ENCODE data around the gene WDR18.
A peak's percentile ranks its signal among the peaks of the same experiment; 100 is the strongest.

Gene WDR18

GRCh38 chr19:944663-945241 is 39.4 kb upstream of the WDR18 start:
- TF ChIP-seq GATA2 (IDR thresholded peaks at IDR 0.05; ENCODE audit: low read depth, low read length) (0 out of 2 replicates have a peak, but pooled peaks have one; percentile 36), GATA3 (IDR thresholded peaks at IDR 0.05; ENCODE audit: low read depth, low read length) (no peak)

GRCh38 chr19:945401-946252 is 38.5 kb upstream of the WDR18 start:
- TF ChIP-seq GATA3 (IDR thresholded peaks at IDR 0.05; ENCODE audit: low read depth, low read length) (no peak), GATA2 (IDR thresholded peaks at IDR 0.05; ENCODE audit: low read depth, low read length) (no peak)

GRCh38 chr19:947090-947706 is 36.9 kb upstream of the WDR18 start:
- TF ChIP-seq GATA3 (IDR thresholded peaks at IDR 0.05; ENCODE audit: low read depth, low read length) = no peak
- TF ChIP-seq GATA2 (IDR thresholded peaks at IDR 0.05; ENCODE audit: low read depth, low read length) = no peak

DNA sequence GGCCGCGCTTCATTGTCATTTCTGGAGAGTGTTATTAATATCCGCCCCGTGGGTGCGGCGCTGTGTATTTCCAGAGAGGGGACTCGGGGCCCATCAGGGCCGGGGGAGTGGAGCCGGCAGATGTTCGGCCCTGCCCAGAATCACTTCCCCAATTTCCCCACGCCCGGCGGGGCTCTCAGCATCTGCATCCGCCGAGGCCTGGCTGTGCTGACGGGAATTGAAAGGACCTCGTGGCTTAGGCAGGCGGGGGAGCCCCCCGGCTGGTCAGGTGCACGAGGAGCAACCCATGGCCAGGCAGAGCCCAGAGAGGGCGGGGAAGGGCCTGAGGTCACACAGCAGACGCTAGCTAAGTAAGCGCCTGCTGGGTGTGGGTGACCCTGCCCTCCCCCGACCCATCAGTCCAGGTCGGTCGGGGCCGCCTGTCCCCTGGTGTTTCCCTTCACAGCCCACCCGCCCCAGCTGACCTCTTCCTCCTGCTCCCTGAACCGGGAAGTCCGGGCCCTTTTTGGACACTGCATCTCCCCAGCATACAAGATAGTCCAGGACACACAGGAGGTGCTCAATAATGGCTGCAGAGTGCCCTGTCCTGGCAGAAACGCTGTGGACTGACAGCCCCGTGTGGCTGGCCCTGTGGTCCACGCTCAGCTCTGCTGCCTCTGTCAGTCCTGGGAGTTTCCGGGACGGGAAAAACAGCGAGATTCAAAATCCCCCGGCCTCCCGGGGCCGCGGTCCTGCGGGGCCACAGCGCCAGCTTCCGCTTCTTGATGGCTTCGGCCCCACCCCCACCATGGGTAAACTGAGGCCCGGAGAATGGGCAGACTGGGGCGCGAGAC is 36.2 kb upstream of the WDR18 start:
- no peak for TF ChIP-seq GATA3 (IDR thresholded peaks at IDR 0.05; ENCODE audit: low read depth, low read length)

DNA sequence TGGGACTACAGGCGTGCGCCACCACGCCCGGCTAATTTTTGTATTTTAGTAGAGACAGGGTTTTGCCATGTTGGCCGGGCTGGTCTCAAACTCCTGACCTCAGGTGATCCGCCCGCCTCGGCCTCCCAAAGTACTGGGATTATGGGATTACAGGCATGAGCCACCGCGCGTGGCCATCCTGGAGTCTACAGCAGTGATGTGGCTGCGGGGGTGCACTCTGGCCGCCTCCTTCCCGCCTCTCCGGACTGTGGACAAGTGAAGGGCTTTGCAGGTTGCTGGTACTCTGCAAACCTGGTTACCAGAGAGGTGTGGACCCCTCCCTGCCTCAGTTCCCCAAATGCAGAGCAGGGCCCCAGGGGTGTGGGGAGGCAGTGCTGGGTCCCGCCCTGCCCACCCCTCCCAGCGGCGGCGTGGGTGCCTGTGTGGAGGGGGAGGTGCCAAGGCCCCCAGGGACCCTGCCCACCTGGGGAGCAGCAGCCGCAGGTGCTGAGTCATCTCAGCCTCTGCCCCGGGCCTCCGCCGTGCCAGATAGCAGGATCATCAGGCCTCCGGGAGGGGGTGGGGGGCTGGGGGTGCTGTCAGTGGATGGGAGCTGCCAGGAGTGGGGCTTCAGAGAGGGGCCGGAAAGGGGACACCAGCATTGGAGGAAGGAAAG is 35.2 kb upstream of the WDR18 start:
- no peak for TF ChIP-seq GATA2 (IDR thresholded peaks at IDR 0.05; ENCODE audit: low read depth, low read length)
- no peak for TF ChIP-seq GATA3 (IDR thresholded peaks at IDR 0.05; ENCODE audit: low read depth, low read length)

- TF ChIP-seq GATA2 (IDR thresholded peaks at IDR 0.05; ENCODE audit: low read depth, low read length) (no peak), GATA3 (IDR thresholded peaks at IDR 0.05; ENCODE audit: low read depth, low read length) (no peak)
Observed at GRCh38 chr19:950352-951066, 33.6 kb upstream of the WDR18 start.

DNA sequence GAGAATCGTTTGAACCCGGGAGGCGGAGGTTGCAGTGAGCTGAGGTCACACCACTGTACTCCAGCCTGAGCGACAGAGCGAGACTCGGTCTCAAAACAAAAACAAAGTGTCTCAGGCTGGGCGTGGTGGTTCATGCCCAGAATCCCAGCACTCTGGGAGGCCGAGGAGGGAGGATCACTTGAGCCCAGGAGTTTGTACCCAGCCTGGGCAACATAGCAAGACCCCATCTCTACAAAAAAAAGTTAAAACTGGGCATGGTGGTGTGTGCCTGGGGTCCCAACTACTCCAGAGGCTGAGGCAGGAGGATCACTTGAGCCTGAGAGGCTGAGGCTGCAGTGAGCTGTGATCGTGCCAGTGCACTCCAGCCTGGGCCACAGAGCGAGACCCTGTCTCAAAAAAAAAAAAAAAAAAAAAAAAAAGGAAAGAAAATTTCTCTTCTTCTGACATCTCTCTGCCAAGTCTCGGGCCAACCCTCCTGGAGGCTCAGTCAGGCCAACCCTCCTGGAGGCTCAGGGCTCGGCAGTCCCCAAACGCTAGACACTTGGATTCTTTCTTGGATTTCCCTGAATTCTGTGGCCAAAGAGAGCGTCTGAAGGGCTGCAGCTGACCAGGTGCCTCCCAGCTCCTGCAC is 32.0 kb upstream of the WDR18 start:
- TF ChIP-seq GATA3 (IDR thresholded peaks at IDR 0.05; ENCODE audit: low read depth, low read length) (no peak), GATA2 (IDR thresholded peaks at IDR 0.05; ENCODE audit: low read depth, low read length) (no peak)

DNA sequence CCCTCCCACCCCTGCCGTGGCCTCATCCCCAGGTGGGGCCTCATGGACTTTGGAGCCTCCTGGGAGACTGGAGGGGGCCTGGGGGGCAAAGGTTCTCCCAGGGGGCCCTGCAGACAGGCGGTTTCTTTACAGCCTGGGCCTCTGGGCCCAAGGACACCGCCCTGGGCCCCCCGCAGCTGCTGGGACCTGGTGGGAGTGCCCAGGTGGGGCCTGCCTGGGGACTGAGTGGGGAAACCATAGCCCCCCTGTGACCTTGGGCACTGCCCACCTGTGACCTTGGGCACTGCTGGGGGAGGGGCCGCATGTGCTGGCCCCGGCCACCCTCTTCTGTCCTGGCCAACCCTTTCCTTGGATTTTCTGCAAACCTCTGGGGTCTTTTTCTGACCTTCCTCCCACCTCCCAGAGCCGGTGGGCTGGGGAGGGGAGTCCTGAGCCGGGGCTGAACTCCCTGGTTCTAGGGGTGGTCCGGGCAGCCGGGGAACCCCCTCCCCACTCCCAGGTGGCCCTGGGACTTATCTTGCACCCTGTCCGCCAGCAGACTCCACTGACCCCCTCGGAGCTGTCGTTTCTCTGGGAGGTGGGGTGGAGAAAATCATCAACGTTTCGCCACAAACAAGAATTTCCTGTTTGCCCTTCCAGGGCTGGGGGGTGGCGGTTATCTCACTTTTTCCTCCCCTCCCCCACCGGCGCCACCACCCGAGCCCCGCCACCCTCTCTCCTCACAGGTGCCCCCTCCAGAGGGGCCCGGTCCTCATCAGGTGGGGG is 31.3 kb upstream of the WDR18 start:
- no peak for TF ChIP-seq GATA2 (IDR thresholded peaks at IDR 0.05; ENCODE audit: low read depth, low read length)
- TF ChIP-seq GATA3 (IDR thresholded peaks at IDR 0.05; ENCODE audit: low read depth, low read length) = no peak

DNA sequence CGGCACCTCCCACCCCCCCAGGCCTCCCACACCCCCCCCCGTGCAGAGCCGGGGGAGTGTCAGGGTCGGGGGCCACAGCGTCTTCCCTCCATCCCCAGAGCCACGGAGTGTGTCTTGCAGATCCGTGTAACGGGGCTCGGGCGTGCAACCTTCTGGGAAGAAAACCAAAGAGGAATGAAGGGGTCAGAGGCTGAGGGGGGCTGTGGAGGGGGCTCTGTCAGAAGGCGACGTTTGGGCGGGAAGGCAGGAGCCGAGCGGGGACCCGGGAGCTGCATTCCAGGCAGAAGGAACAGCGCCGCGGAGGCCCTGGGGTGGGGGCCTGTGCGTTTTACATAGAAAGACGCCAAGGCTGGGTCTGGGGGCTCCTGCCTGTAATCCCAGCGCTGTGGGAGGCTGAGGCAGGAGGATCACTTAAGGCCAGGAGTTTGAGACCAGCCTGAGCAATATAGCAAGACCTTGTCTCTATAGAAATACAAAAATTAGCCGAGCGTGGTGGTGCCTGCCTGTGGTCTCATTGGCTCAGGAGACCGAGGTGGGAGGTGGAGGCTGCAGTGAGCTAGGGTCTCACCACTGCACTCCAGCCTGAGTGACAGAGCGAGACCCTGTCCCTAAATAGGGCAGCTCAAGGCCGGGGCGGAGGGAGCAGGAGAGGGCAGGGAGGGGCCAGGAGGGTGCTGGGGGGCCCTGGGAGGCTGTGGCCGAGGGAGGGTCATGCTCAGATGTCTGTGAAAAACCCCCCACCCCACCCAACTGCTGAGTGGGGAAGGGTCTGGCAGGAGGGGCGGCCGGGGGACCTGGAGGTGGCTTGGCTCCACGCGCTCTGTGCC is 30.5 kb upstream of the WDR18 start:
- no peak for TF ChIP-seq GATA3 (IDR thresholded peaks at IDR 0.05; ENCODE audit: low read depth, low read length)
- TF ChIP-seq GATA2 (IDR thresholded peaks at IDR 0.05; ENCODE audit: low read depth, low read length) = no peak

DNA sequence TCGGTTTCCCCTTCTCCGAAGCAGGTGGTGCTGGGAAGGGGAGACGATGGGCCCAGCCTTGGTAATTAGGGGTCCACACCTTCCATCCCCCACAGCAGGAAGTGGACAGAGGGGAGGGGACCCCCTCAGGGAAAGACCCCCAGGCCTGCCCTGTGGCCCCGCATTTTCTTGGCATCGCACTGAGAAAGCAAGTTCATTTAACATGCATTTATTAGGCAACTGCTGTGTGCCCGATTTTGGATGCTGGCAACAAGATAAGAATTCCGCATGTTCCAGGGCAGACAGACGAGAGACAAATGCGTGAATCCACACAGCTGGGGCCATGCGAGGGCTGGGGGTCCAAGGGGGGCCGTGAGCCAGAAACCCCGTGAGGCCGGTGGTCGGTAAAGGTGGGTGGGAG is 29.9 kb upstream of the WDR18 start:
- TF ChIP-seq GATA2 (IDR thresholded peaks at IDR 0.05; ENCODE audit: low read depth, low read length) (no peak), GATA3 (IDR thresholded peaks at IDR 0.05; ENCODE audit: low read depth, low read length) (no peak)

Measured in SH-SY5Y (cell line).